Neural cell (in vitro differentiated cells): ENCODE data around the gene USP48. TPM values are rescaled to one million over a fixed set of nuclear protein-coding genes. Genes with fewer than 3 reads are reported as not detected.

Experiments
- H2AFZ ChIP-seq: fragments of 200-600, 300-800 bp; sonication (generic), shearing (Covaris generic); 2 replicates; pipeline ENCODE4 v1.6.0; 2014; ENCODE audit warnings: low read depth, mild to moderate bottlenecking, antibody characterized with exemption, low read length, moderate library complexity
- H3F3A ChIP-seq: fragments of 200-600 bp; shearing (Covaris generic); 2 replicates; pipeline ENCODE4 v1.6.1; 2016; ENCODE audit warnings: mild to moderate bottlenecking, moderate library complexity, mixed read lengths, antibody characterized with exemption, low read length; ENCODE audit not compliant: insufficient read depth, poor library complexity, severe bottlenecking
- H3K27ac ChIP-seq: fragments of 200-600, 300-800 bp; sonication (generic), shearing (Covaris generic); 2 replicates; pipeline ENCODE4 v1.5.1; 2014; ENCODE audit warnings: mild to moderate bottlenecking, low read length, moderate library complexity
- H3K27me3 ChIP-seq: fragments of 300-800, 200-600 bp; sonication (generic), shearing (Covaris generic); 2 replicates; pipeline ENCODE4 v1.6.0; 2014; ENCODE audit warnings: mild to moderate bottlenecking, low read depth, low read length, moderate library complexity; ENCODE audit not compliant: insufficient read depth
- H3K36me3 ChIP-seq: fragments of 300-800, 200-600 bp; sonication (generic), shearing (Covaris generic); 2 replicates; pipeline ENCODE4 v1.5.1; 2014; ENCODE audit warnings: mild to moderate bottlenecking, antibody characterized with exemption, low read length, moderate library complexity; ENCODE audit not compliant: insufficient read depth
- H3K4me2 ChIP-seq: fragments of 300-800, 200-600 bp; sonication (generic), shearing (Covaris generic); 2 replicates; pipeline ENCODE4 v1.6.0; 2014; ENCODE audit warnings: mild to moderate bottlenecking, low read length
- H3K4me3 ChIP-seq: fragments of 300-800, 200-600 bp; sonication (generic), shearing (Covaris generic); 2 replicates; pipeline ENCODE4 v1.5.1; 2014; ENCODE audit warnings: mild to moderate bottlenecking, low read length, moderate library complexity
- H3K79me2 ChIP-seq: fragments of 200-600 bp; shearing (Covaris generic); replicated peaks from 2 replicates; pipeline ENCODE4 v1.6.0; 2014; ENCODE audit warnings: mild to moderate bottlenecking, low read length, moderate library complexity; ENCODE audit not compliant: insufficient read depth
- H3K9ac ChIP-seq: fragments of 300-800, 200-600 bp; sonication (generic), shearing (Covaris generic); 2 replicates; pipeline ENCODE4 v1.6.1; 2016; ENCODE audit warnings: mild to moderate bottlenecking, low read length, mixed read lengths
- H3K9me2 ChIP-seq: fragments of 200-600 bp; shearing (Covaris generic); 2 replicates; pipeline ENCODE4 v1.6.1; 2016; ENCODE audit warnings: mild to moderate bottlenecking, low read length, mixed read lengths; ENCODE audit not compliant: insufficient read depth
- H3K9me3 ChIP-seq: fragments of 200-600, 300-800 bp; sonication (generic), shearing (Covaris generic); 2 replicates; pipeline ENCODE4 v1.6.1; 2016; ENCODE audit warnings: mild to moderate bottlenecking, mixed run types, low read length, moderate library complexity, mixed read lengths
- H4K20me1 ChIP-seq: fragments of 200-600 bp; shearing (Covaris generic); 2 replicates; pipeline ENCODE4 v1.6.1; 2016; ENCODE audit warnings: mild to moderate bottlenecking, mixed run types; ENCODE audit not compliant: insufficient read depth
- EP300 ChIP-seq: fragments of 450-650 bp; conservative IDR thresholded peaks from 2 replicates; pipeline ENCODE4 v1.6.1; 2014; ENCODE audit warnings: antibody characterized with exemption, mild to moderate bottlenecking, moderate library complexity; ENCODE audit not compliant: poor library complexity, severe bottlenecking
- EZH2 ChIP-seq: fragments of 200-600, 300-800 bp; shearing (Covaris generic), sonication (generic); IDR thresholded peaks from 2 replicates; pipeline ENCODE4 v1.6.1; 2014; ENCODE audit warnings: antibody characterized with exemption, low read length, borderline replicate concordance, mild to moderate bottlenecking; ENCODE audit not compliant: insufficient read depth, poor library complexity, severe bottlenecking
- MXI1 ChIP-seq: fragments of 450-650 bp; conservative IDR thresholded peaks from 2 replicates; pipeline ENCODE4 v1.6.1; 2014; ENCODE audit warnings: antibody characterized with exemption, mild to moderate bottlenecking; ENCODE audit not compliant: poor library complexity, severe bottlenecking
- POLR2AphosphoS5 ChIP-seq: IDR thresholded peaks from 2 replicates; pipeline ENCODE4 v1.6.1; 2012
- RAD21 ChIP-seq: fragments of 450-650 bp; conservative IDR thresholded peaks from 2 replicates; pipeline ENCODE4 v1.6.1; 2014; ENCODE audit warnings: antibody characterized with exemption, mild to moderate bottlenecking, moderate library complexity
- SMC3 ChIP-seq: fragments of 450-650 bp; conservative IDR thresholded peaks from 2 replicates; pipeline ENCODE4 v1.6.1; 2014; ENCODE audit warnings: antibody characterized with exemption, mild to moderate bottlenecking, moderate library complexity; ENCODE audit not compliant: poor library complexity
- TAF1 ChIP-seq: IDR thresholded peaks from 2 replicates; pipeline ENCODE4 v1.6.1; 2012; ENCODE audit warnings: low read depth
- polyA plus RNA-seq: library from polyadenylated mRNA; depleted of rRNA; stranded (reverse); fragments of >200 nt; gene quantifications from 2 replicates; pipeline ENCODE4 v1.2.3, GENCODE V29; 2014
- TF ChIP-seq, protein P1 (sequence below): fragments of 450-650 bp; IDR thresholded peaks from 2 replicates; pipeline ENCODE4 v1.5.1; 2014; ENCODE audit warnings: antibody characterized with exemption, mild to moderate bottlenecking, moderate library complexity; ENCODE audit not compliant: poor library complexity, severe bottlenecking
- TF ChIP-seq, protein P2 (sequence below): IDR thresholded peaks from 2 replicates; pipeline ENCODE4 v1.6.1; 2012; ENCODE audit warnings: borderline replicate concordance

USP48 gene
- polyA plus RNA-seq, 1 donor from 2014 or later: 67.2 TPM

GRCh38 chr1:21663248-21663950 is 119.5 kb downstream of the USP48 start:
- no peaks in the 10 kb centered on the region for H3K9me2 ChIP-seq
- H3K9me3 ChIP-seq: no peaks in the 10 kb centered on the region
- no peak overlapping the region for H3K4me3 ChIP-seq
- H3F3A ChIP-seq: no peaks in the 10 kb centered on the region
- no peaks in the 10 kb centered on the region for H3K79me2 ChIP-seq
- no peaks in the 10 kb centered on the region for H4K20me1 ChIP-seq
- H3K27ac ChIP-seq: no peak overlapping the region
- TF ChIP-seq MXI1 (no peak), SMC3 (no peak), POLR2AphosphoS5 (no peak), RAD21 (no peak), EP300 (no peak), TAF1 (no peak), EZH2 (no peak)
- TF ChIP-seq, protein P1, sequence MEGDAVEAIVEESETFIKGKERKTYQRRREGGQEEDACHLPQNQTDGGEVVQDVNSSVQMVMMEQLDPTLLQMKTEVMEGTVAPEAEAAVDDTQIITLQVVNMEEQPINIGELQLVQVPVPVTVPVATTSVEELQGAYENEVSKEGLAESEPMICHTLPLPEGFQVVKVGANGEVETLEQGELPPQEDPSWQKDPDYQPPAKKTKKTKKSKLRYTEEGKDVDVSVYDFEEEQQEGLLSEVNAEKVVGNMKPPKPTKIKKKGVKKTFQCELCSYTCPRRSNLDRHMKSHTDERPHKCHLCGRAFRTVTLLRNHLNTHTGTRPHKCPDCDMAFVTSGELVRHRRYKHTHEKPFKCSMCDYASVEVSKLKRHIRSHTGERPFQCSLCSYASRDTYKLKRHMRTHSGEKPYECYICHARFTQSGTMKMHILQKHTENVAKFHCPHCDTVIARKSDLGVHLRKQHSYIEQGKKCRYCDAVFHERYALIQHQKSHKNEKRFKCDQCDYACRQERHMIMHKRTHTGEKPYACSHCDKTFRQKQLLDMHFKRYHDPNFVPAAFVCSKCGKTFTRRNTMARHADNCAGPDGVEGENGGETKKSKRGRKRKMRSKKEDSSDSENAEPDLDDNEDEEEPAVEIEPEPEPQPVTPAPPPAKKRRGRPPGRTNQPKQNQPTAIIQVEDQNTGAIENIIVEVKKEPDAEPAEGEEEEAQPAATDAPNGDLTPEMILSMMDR: no peak
- TF ChIP-seq, protein P2, sequence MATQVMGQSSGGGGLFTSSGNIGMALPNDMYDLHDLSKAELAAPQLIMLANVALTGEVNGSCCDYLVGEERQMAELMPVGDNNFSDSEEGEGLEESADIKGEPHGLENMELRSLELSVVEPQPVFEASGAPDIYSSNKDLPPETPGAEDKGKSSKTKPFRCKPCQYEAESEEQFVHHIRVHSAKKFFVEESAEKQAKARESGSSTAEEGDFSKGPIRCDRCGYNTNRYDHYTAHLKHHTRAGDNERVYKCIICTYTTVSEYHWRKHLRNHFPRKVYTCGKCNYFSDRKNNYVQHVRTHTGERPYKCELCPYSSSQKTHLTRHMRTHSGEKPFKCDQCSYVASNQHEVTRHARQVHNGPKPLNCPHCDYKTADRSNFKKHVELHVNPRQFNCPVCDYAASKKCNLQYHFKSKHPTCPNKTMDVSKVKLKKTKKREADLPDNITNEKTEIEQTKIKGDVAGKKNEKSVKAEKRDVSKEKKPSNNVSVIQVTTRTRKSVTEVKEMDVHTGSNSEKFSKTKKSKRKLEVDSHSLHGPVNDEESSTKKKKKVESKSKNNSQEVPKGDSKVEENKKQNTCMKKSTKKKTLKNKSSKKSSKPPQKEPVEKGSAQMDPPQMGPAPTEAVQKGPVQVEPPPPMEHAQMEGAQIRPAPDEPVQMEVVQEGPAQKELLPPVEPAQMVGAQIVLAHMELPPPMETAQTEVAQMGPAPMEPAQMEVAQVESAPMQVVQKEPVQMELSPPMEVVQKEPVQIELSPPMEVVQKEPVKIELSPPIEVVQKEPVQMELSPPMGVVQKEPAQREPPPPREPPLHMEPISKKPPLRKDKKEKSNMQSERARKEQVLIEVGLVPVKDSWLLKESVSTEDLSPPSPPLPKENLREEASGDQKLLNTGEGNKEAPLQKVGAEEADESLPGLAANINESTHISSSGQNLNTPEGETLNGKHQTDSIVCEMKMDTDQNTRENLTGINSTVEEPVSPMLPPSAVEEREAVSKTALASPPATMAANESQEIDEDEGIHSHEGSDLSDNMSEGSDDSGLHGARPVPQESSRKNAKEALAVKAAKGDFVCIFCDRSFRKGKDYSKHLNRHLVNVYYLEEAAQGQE: no peak
- H3K4me2 ChIP-seq: no peak overlapping the region
- no peak overlapping the region for H2AFZ ChIP-seq
- no peaks in the 10 kb centered on the region for H3K36me3 ChIP-seq
- peaks cover 18% of the 10 kb centered on the region for H3K27me3 ChIP-seq
- H3K9ac ChIP-seq: no peak overlapping the region

DNA sequence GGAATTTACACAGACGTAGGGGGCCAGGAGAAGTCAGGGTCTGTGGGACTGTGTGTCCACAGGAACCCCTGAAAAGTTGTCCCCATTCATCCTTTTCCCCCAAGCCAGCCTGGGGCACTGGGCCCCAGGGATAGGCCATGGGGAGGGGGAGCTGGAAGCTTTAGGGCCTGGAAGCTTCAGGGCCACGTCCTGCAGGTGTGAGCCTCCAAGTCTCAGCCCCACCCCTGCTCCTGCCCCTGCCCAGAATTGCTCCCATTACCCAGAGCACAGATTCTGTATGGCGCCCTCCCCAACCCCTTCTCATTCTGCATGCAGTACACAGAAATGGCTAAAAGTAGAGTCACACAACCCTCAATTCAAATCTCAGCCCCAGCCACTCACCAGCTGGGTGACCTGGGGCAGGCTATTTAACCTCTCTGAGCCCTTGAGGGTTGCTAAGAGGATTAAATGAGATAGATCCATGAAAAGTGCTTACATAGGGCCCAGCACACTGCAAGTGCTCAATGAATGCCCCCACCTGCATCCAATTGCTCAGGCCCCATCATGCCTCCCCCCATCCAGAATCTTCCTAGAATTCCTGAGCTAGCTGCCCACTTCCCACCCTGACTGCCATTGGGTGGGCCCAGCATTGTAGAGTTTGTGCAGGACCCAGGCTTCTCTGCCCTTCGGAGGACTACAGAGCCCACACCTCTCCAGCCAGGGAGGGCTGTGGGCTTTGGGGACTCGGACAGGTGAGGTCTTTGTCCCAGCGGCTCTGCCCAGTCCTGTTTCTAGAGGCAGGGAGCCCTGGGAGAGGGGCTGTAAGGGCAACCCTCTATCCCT is 120.3 kb downstream of the USP48 start:
- H3K27ac ChIP-seq: no peak overlapping the region
- no peak for TF ChIP-seq TAF1
- TF ChIP-seq, protein P2: no peak
- TF ChIP-seq, protein P1: no peak
- TF ChIP-seq EP300: no peak
- no peak for TF ChIP-seq EZH2
- TF ChIP-seq SMC3: no peak
- no peak for TF ChIP-seq RAD21
- no peaks in the 10 kb centered on the region for H3K9me2 ChIP-seq
- no peak overlapping the region for H2AFZ ChIP-seq
- no peaks in the 10 kb centered on the region for H3K36me3 ChIP-seq
- H4K20me1 ChIP-seq: no peaks in the 10 kb centered on the region
- no peaks in the 10 kb centered on the region for H3F3A ChIP-seq
- no peaks in the 10 kb centered on the region for H3K79me2 ChIP-seq
- H3K4me3 ChIP-seq: no peak overlapping the region
- H3K9me3 ChIP-seq: no peaks in the 10 kb centered on the region
- H3K27me3 ChIP-seq: peaks cover 12% of the 10 kb centered on the region
- H3K9ac ChIP-seq: no peak overlapping the region
- no peak overlapping the region for H3K4me2 ChIP-seq
